Mesenteric fat pad (tissue), 1 donor: Measurements from ENCODE around the gene STK35. TPM values are rescaled to one million over a fixed set of nuclear protein-coding genes. Genes with fewer than 3 reads are reported as not detected.
"Not testable (repeated sequence)": the region's sequence is repeated elsewhere in the genome, so short reads cannot be mapped to it uniquely, and the experiment has no call there.

Source experiments
- DNase-seq: peaks from one replicate; pipeline ENCODE4 v3.0.0-alpha.2; 2020; ENCODE audit warnings: low spot score
- total RNA-seq: library from RNA; stranded (reverse); fragmentation: NEBNext Ultra II Directional; extraction: Animal tissue kit (Norgen Biotek cat#: 25700); gene quantifications from one replicate; pipeline ENCODE4 v1.2.1, GENCODE V29; 2021
- donor health status: DM: yes; HTN: yes; CAD: no.

STK35 gene
- total RNA-seq, 1 donor from 2014 or later = 22.0 TPM

- DNase-seq = no peak
These were observed 55.3 kb downstream of the STK35 start for GRCh38 chr20:2156666-2157624.

GRCh38 chr20:2162125-2162822 is 60.6 kb downstream of the STK35 start:
- peak; percentile 76 for DNase-seq

DNA sequence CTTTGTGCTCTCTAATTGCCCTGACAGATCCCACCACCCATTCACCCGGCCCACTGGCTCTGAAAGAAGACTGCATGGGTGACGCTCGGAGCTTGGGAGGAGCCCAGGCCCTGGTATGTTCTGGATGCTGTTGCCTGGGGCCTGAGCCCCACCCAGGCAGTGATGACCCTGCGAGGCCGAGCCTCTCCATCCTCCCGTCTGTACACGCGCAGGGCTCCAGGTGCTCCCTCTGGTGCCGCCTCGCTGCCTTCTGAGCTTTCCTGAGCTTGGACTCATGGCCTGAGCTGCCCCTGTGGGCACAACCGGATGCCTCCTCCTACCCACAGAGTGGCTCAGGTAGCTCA is 61.2 kb downstream of the STK35 start:
- no peak for DNase-seq

DNA sequence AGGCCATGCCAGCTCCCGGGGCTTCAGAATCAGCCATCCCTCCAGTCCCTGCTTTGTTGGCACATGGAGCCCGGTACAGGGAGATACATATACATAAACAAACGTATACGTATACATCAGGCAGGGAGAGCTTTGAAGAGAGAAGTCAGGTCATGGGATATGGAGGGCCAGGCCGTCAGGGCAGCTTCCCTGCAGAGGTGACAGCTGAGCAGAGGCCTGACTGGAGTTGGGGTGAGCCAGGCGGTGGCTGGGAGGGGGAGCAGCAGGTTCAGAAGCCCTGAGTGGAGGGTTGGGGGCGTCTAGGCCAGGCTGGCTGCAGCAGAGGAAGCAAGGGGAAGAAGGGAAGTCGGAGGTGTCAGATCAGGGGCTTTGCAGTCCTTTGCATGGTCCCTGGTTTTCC is 61.7 kb downstream of the STK35 start:
- peak; percentile 69 for DNase-seq

GRCh38 chr20:2163757-2164156 is 62.1 kb downstream of the STK35 start:
- peak; percentile 22 for DNase-seq

DNA sequence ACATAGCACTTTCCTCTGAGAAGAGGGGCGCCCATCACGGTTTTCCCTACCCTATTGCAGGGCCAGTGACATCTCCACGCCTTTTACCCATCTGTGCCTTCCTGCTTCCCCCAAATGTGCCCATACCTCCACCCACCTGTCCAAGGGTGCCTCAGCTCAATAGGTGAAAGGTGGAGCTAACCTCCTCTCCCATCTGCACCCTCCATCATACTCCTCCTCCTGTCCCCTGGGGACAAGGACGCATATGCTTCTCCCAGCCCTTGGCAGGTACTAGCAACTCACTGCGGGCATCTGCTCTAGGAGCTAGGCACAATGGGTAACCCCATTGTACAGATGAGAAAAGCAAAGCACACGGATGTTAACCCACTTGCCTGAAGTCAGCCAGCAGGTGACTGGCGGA is 62.8 kb downstream of the STK35 start:
- no peak for DNase-seq

DNA sequence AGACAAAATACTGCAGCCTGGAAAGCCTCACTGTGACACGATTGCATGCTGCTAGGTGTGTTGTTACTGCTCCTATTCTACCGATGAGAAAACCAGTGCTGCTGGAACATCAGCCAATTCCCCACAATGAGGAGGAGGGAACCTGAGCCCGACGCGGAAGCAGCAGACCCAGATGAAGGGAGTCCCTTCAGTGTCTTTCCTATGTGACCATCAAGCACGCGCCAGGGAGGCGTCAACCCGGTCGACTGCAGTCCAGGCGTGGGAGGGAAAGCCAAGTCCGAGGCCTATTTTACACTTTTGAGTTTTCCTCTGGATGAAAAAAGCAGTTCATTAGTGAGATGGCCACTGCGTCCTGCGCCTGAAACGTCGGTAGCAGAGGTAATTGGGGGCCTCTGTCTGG is 63.3 kb downstream of the STK35 start:
- peak; percentile 60 for DNase-seq

DNA sequence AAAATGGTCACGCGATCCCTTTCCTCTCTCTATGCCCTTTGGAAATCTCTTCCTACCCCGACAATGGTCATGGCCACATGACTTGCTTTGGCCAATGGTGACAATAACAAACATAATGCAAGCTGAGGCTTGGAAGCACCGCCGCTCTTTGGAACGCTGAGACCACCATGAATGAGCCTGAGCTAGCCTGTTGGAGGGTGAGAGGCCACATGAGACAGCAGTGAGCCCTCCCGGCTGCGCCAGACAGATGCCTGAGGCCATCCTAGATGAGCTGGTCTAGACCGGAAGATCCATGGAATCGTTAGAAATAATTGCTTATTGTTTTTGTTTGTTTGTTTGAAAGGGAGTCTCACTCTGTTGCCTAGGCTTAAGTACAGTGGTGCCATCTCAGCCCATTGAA is 64.2 kb downstream of the STK35 start:
- peak; percentile 67 for DNase-seq

- peak; percentile 41 for DNase-seq
These were observed 65.5 kb downstream of the STK35 start for GRCh38 chr20:2167112-2167511.

- peak; percentile 55 for DNase-seq
These were observed 67.3 kb downstream of the STK35 start for GRCh38 chr20:2168946-2169345.

- DNase-seq = peak; percentile 84
These were observed 67.9 kb downstream of the STK35 start for GRCh38 chr20:2169456-2170088.

DNA sequence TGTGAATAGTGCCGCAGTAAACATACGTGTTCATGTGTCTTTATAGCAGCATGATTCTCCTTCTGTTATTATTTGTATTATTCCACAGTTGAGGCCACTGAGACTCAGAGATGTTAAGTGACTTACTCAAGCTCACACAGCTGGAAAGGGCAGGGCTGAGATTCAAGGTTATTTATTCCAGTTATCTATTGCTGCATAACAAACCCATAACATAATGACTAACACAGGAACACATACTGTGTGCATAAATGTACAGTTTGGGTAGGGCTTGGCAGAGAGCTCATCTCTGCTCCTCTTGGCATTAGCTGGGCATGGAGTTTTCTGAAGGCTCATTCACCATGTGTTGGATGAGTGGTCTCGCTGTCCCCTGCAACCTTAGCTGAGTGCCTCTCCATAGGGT is 68.8 kb downstream of the STK35 start:
- DNase-seq = no peak

GRCh38 chr20:2171266-2171790 is 69.7 kb downstream of the STK35 start:
- DNase-seq = peak; percentile 68

DNA sequence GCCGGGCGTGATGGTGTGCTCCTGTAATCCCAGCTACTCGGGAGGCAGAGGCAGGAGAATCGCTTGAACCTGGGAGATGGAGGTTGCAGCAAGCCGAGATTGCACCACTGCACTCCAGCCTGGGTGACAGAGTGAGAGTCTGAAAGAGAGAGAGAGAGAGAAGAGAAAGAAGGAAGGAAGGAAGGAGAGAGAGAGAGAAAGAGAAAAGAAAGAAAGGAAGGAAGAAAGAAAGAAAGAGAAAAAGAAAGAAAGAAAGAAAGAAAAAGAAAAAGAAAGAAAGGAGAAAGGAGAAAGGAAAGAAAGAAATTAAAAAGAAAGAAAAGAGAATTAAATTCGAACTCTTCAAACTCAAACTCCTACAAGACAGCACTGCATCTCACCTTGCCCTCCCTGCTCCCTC is 70.2 kb downstream of the STK35 start:
- not testable (repeated sequence) for DNase-seq

DNA sequence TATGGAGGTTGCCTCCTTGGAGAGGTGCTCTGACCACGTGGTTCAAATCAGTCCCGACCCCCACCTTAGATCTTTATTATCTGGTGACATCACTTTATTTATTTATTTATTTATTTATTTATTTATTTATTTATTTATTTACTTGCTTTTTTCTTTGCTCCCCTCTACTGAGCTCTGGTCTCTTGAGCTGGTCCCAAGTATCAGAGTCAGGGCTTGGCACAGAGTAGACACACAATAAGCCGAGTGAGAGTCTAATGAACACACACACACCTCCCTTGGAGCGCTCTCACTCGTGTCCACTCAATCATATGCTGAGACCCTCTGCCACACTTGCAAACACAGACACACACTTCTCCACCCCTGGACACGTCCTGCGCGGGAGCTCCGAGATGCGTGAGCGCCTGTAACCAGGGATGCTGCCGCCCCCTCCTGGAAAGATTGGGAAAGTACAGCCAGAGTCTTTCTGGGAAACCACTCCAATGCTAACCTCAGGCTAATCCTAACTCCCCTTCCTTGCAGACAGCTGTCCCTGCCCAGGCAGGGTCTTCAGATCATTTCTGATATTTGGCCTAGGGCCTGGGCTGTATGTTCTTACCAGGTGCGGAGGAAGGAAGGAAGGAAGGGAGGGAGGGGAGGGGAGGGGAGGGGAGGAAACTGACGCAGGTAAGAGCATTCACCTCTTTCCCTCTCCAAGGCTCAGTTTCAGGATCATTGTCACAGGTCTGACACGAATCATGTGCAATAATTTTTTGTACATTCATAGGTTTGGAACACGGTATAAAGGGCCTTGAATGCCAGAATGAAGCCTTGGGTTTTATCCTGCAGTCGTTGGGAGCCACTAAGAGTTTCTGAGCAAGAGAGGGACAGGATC is 70.9 kb downstream of the STK35 start:
- DNase-seq = peak; percentile 91

DNA sequence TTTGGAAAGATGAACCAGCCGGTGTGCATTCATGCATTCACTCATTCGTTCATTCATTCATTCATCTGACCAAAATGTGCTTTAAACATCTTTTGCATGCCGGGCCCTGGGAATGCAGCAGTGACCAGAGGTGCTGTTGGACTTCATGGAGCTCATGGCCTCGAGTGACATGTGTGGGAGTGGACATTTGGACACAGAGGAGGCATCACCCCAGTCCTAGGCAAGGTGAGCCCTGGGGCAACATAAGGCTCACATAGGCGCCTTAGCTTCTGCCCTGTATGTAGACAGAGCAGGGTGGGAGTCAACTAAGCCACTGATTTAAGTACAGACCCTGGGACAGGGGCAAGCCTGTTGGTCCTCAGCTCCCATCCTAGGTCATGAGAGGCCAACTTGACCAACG is 71.6 kb downstream of the STK35 start:
- peak; percentile 53 for DNase-seq

- peak; percentile 45 for DNase-seq
These were observed 72.4 kb downstream of the STK35 start for GRCh38 chr20:2174067-2174466.

DNA sequence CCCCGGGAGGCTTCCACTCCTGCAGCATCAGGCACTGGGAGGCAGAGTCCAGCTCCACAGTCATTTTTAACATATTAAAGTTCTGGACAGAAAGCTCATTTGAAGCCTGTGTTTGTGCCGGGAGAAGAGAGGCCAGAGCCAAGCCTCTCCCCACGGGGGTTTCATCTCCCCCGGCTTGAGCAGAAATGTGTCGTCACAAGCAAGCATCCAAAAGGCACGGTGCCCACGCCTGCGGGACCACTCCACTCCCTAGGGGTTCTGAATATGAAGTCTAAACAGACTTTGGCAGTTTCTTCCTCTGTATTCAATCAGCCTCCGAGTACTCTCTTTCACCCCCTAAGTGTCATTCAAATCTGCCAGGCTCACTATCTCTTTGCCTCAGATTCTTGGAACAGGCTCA is 75.3 kb downstream of the STK35 start:
- DNase-seq = peak; percentile 73

DNA sequence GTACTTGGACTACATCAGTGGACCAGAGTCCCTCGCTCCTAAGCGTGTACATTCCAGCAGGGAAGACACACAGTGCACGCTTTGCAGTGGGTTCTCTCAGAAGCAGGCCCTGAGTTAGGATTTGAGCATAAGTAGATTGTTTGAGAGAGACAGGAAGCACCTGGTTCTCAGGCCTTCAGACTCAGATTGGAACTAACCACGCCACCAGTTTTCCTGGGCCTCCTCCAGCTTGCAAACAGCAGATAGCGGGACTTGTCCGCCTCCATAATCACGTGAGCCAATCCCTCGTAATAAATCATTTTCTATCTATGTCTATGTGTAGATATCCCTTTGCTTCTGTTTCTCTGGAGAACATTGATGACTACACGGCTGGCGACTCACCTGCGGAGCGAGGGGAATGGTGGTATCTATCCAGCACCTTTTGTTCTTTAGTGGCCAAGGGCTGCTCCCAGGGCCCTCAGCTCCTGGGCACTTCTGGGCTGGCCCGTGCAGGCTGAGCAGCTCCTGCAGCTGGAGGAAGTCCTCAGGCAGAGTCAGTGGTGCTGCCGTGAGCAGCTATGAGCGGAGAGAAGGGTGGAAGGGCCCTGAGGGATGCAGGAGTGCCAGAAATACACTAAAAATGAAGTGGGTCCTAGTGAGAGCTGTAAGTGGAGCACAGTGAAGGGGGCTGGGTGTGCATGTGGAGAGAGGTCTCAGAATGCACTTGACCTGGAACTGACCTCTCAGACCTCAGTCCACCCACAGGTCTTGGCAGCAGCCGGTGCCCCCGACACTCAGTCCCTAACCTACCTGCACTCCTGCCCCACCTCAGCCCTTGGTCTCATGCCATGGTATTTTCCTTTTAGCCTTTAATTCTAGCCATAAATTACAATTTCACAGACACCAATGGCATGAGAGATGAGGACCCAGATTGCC is 76.9 kb downstream of the STK35 start:
- peak; percentile 77 for DNase-seq

DNA sequence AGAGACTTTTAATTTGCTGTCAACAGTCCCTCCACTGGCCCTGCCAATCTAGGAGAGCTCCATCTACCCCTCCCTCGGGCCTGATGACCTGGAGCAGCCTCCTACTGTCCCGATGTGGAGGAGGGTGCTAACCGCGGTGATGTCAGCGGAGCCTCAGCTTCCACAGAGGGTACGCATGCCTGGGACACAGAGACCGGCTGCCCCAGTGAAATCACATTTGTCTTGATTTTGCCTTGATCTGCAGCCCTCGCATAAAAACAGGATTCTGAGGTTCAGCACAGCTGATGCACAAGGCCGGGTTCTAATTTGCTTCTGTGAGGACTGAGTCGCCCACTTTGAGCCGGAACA is 77.6 kb downstream of the STK35 start:
- DNase-seq = peak; percentile 80
